NOMO-1 treated with dmso at 0.1 percent for 144 hours (cell line): ENCODE results near the gene RABL6.

ENCODE experiments used
- DNase-seq: peaks from one replicate; lab custom pipeline; 2025; ENCODE audit not compliant: unreplicated experiment; lab: John Stamatoyannopoulos, UW

The RABL6 gene

DNA sequence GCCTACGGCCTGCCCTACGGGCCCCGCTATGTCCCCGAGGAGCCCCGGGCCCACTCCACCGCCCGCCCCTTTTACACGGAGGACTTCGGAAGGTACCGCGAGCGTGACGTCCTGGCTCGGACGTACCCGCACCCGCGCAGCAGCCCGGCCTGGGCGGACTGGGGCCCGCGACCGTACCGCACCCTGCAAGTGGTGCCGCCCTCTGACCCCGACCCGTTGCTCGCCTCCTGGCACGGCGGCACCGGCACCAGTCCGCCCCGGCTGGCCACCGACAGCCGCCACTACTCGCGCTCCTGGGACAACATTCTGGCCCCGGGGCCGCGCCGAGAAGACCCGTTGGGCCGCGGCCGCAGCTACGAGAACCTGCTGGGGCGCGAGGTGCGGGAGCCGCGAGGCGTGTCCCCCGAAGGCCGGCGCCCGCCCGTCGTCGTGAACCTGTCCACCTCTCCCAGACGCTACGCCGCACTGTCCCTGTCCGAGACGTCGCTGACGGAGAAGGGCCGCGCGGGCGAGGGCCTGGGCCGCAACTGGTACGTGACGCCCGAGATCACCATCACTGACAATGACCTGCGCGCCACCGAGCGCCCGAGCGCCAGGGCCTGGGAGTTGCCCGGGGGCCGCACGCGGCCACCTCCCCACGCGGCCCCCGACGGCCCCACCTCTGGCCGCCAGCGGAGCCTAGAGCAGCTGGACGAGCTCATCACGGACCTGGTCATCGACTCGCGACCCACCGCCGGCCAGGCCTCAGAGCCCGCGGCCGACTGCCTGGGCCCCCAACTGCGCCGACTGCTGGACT lies 37.9 kb downstream of the RABL6 start:
- no peak for DNase-seq

DNA sequence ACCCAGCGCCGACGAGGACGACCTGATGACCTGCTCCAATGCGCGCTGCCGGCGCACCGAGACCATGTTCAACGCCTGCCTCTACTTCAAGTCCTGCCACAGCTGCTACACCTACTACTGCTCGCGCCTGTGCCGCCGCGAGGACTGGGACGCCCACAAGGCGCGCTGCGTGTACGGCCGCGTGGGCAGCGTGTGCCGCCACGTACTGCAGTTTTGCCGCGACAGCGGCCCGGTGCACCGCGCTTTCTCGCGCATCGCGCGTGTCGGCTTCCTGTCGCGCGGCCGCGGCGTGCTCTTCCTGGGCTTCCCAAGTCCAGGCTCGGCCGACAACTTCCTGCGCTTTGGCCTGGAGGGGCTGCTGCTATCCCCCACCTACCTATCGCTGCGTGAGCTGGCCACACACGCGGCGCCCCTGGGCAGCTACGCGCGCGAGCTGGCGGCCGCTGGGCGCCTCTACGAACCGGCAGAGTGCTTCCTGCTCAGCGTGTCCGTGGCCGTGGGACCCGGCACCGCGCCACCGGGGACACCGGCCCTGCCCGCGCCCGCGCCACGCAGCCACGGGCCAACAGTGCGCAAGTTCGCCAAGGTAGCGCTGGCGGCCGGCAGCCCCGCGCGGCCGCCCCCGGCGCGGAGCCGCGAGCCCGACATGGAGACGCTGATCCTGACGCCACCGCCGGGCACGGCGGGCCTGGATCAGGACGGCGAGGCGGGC lies 38.8 kb downstream of the RABL6 start:
- no peak for DNase-seq

DNA sequence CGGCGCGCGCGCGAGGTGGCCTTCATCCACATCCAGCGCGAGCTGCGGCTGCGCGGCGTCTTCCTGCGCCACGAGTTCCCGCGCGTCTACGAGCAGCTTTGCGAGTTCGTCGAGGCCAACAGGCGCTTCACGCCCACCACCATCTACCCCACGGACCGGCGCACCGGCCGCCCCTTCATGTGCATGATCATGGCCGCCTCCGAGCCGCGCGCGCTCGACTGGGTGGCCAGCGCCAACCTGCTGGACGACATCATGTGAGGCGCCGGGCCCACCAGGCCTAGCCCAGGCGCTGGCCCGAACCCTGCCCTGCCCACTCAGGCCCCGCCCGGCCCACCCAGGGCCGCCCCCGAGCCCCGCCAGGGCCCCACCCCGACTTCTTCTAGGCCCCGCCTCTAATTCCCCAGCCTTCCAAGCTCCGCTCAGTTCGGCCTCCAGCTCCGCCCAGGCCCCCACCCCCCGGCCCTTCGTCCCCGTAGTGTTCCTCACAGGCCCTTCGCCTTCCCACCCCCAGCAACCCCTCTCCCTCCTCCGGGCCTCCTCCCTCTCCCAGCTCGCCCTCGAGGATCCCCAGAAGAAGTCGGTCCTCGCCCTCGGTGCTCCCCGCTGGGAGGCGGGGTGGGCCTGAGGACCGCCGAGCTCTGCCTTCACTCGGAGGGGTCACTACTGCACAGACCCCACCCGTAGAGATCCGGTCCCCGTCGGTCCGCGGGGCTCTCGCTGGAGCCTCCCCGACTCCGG lies 39.5 kb downstream of the RABL6 start:
- peak; percentile 33 for DNase-seq

DNA sequence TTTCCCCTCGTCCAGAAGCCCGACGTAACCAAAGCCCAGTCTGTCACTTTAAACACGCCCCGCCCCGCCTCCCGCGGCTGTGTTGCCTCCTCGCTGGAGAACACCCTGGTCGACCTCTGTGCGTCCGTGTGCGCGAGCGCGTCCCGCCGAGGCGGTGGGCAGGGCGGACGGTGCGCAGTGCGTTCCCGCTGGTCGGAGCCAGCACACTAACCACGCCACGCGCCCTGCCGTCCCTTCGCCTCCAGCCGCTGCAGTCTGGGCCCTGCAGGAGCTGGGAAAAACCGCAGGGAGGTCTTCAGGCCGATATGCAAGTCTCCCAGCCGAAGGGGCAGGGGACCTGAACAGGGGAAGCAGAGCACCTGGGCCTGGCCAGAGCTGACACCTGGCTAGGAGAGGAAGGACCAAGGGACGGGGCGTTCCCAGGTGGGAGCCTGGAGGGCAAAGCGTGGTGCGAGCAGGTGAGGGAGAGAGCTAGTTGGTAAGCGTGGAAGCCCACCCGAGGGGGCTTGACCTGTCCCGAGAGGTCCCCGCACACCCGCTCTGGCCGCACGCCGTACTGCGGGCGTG lies 40.2 kb downstream of the RABL6 start:
- DNase-seq, result peak; percentile 91

DNA sequence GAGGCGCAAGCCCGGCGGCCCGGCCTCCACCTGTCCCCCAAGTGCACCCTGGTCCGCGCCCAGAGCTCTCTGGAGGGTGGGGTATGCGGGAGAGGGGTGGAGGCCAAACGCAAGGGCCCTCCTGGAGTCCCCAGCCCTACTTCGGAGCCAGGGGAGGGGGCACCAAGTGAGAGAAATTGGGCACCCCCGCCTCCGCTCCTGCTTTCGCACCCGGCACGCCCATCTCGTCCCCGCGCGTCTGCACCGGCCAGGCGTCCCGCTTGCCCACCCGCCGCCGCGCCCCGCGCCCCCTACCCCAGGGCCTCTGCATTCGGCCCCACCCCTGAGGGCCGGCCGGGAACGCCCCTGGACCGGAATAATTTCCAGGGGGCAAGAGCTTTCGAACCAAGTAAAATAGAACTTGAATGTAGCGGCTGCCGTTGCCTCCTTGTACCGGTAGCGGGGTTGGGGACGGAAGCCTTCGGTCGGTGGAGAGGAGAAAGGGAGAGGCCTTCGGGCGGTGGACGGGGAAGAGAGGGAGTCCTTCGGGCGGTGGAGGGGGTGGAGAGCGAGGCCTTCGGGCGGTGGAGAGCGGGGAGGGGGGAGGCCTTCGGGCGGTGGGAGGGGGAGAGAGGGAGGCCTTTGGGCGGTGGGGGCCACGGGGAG lies 40.8 kb downstream of the RABL6 start:
- peak; percentile 49 for DNase-seq

DNA sequence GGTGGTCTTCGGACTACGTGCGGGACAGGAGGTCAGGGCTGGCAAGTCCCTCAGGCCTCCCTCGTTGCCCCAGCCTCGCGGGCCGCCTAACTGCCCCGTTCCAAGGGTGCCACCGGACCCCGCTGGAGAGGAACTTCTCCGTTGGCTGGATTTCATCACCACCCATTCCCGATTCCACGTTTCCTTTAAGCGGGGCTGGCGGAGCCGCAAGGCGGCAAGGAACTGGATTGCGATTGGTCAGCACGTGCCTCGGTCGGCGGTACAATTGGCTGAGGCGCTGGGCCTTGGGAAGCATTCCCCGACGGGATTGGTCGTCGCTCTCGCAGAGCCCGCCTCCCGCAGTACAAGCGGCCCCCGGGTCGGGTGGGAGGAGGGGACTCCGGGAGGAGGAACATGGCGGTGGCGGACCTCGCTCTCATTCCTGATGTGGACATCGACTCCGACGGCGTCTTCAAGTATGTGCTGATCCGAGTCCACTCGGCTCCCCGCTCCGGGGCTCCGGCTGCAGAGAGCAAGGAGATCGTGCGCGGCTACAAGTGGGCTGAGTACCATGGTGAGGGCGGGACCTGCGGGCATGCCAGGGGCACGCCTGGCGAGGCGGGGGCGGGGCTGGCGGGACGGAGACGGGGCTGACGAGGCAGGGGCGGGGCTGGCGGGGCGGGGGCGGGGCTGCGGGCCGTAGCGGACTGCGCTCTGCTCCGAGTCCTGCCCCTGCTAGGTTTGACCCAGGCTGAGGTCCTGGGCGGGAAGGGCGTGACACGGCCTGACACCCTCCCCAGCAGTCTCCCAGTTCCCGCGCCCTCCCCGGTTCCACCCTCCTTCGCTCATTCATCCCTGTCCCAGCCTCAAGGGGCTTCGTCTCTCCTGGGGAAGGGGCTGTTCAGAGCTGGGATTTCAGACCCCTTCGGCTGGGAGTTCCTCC lies 41.6 kb downstream of the RABL6 start, which contains the start of gene PHPT1:
TSS of gene PHPT1 (plus strand) at position 372 of the 922 bp plus-strand sequence. CDS start at position 394, 22 bp downstream.
- peak; percentile 100 for DNase-seq

DNA sequence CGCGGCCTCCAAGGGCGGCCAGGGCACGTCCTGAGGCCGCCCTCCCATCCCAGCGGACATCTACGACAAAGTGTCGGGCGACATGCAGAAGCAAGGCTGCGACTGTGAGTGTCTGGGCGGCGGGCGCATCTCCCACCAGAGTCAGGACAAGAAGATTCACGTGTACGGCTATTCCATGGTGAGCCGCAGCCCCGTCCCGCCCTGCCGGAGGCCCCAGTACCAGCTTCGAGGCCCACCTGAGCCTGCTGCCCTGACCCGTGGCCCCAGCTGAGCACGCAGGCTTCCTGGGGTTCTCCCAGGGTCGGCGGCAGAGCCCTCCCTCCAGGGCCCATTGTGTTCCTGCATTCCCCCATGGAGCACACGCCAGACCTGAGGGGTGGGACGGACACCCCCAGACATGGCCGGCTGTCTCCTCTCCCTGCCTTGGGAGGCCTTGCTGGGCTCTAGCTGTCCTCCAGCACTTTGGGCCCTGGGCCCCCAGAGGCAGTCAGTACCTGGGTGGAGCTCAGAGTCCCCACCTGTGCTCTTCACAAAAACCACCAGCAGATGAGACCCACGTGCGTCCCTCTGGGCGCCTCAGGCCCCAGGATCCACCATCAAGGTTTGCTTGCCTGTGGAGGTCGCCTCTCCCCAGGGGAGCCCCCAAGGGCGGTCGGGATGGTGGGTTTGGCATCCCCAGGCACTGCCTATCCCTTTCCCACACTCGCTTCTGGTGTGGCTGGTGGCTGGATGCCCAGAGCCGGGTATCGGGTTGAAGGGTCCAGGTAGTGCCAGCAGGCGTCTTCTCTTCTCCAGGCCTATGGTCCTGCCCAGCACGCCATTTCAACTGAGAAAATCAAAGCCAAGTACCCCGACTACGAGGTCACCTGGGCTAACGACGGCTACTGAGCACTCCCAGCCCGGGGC lies 42.5 kb downstream of the RABL6 start:
- DNase-seq, result no peak

DNA sequence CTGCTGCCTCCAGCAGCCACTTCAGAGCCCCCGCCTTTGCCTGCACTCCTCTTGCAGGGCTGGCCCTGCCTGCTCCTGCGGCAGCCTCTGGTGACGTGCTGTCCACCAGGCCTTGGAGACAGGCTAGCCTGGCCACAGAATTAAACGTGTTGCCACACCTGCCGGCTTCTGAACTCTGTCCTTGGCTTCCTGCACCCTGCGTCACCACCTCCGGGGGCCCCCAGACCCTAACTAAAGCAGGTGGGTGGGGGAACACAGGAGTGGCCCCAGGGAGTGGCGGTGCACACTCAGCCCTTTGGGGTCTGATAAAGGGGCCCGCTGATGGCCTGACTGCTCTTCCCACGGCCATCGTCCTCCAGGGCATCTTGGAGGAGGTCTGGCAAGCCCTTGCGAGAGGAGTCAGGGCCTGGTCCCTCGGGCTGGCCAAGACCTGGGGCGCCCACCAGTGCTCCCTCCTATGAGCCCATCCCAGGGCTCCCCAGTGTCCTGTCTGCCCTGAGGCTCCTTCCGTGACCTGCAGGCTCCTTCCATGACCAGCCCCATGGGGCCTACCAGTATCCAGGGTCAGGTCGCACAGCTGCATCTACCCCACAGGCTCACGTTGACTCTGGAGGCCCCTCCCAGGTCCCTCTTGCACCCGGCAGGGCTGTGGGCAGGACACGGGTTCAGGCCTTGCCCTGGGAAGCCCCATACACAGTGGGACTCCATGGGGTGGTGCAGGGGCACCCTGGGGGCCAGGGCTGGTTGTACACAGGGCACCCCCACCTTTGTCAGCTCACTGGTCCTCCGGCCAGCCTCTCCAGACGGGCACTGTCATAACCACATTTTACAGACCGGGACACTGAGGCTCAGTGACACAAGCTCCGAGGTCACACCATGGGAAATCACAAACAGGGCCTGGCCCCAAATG lies 43.4 kb downstream of the RABL6 start:
- DNase-seq, result no peak

DNA sequence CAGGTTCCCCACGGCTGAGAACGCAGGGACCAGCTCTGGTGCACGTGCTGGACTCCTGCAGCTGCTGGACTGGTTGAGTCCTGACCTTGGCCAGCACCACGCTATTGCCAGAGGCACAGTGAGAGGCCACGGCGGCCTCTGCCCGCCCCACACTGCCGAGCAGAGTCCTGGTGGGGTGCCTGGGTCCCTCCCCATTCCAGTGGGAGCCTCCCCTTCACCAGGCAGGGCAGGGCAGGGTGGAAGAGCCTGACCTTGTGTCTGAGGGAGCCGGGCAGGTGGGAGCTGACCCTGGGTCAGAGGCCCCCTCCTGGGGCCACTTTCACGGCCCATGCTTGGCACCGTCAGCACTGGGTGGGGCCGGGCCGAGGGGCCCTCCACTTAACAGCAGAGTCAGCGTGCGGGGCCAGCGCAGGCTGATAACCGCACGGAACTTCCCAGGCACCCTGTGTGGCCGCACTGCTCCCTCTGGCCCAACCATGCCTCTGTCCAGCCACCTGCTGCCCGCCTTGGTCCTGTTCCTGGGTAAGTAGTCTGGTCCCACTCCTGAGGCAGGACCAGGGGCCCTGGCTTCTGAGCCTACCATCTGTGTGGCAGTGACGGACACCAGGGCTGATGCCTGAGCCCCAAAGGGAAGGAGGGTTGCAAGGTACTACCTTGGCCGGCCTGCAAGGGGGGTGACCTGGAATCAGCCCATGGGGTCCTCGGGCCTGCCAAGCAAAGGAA lies 44.4 kb downstream of the RABL6 start, which contains the start of gene MAMDC4:
TSS of gene MAMDC4 (plus strand) at position 406 of the 723 bp plus-strand sequence. CDS start at position 477, 71 bp downstream.
- no peak for DNase-seq

DNA sequence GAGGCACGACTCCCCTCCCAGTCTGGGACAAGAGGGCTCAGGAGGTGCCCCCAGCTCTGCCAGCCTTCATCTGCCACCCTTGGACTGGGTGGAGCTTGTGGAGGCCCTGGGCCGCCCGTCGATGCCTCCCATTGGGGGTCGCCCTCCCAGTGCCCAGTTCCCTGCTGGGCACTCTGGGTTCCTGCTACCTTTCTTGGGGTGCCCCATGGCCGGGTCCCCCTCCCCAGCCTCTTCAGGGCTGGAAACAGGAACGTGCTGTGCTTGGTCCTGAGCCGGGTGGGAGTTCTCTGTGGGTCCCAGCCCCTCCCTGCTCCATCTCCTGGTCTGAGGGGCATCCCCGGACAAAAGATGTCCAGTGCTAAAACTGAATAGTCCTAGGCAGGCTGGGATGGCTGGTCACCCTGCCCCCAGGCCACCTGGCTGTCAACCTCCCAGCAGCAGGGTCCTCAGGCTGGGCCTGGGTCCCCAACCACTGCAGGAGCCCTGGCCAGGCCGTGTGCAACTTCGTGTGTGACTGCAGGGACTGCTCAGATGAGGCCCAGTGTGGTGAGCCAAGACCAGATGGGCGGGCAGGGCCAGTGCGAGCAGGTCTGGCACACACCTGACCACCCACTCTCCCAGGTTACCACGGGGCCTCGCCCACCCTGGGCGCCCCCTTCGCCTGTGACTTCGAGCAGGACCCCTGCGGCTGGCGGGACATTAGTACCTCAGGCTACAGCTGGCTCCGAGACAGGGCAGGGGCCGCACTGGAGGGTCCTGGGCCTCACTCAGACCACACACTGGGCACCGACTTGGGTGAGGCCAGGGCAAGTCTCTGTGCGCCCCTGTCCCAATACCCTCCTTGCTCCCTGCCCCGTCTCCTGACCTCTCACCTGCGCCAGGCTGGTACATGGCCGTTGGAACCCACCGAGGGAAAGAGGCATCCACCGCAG lies 45.2 kb downstream of the RABL6 start:
- DNase-seq, result no peak

DNA sequence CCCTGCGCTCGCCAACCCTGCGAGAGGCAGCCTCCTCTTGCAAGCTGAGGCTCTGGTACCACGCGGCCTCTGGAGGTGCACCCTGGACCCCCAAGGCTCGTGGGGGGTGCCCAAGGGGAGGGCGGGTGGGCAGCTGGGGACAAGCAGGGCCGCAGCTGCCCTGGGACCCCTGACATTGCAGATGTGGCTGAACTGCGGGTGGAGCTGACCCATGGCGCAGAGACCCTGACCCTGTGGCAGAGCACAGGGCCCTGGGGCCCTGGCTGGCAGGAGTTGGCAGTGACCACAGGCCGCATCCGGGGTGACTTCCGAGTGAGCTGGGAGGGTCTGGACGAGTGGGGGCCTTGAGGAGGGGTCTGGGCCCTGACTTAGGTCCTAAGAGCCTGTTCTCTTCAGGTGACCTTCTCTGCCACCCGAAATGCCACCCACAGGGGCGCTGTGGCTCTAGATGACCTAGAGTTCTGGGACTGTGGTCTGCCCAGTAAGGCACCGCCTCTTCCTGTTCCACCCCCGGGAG lies 45.9 kb downstream of the RABL6 start:
- no peak for DNase-seq

DNA sequence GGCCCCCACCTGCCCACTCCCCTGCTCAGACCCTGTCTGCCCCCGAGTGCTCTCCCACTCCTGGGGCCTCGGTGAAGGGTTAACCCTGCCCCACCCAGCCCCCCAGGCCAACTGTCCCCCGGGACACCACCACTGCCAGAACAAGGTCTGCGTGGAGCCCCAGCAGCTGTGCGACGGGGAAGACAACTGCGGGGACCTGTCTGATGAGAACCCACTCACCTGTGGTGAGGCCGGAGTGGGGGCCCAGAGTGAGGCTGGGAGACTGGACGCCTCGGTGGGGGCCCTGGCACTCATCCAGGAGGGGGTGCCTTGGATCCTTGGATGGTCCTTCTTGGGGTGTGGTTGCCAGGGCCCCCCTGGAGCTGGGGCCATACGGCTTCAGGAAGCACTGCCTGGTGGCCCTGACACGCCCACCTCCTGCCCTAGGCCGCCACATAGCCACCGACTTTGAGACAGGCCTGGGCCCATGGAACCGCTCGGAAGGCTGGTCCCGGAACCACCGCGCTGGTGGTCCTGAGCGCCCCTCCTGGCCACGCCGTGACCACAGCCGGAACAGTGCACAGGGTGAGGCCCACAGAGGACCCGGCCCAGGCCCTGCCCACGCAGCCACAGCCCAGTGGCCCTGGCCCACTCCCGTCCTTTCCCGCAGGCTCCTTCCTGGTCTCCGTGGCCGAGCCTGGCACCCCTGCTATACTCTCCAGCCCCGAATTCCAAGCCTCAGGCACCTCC lies 46.5 kb downstream of the RABL6 start:
- DNase-seq, result no peak

DNA sequence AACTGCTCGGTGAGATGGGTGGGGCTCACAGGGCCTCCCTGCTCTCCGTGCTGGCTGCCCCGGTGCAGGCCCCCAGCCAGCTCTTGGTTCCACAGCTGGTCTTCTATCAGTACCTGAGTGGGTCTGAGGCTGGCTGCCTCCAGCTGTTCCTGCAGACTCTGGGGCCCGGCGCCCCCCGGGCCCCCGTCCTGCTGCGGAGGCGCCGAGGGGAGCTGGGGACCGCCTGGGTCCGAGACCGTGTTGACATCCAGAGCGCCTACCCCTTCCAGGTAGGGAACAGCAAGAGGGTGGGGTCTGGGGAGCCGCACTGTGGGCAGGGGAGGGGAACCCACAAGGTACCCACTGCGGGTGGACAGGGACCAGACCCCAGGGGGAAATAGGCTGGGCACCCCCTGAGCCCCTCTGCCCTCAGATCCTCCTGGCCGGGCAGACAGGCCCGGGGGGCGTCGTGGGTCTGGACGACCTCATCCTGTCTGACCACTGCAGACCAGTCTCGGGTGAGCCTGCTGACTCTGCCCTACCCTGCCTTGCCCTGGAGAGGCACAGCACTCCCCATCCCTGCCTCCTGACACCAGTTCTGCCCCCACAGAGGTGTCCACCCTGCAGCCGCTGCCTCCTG lies 47.2 kb downstream of the RABL6 start:
- DNase-seq, result no peak

DNA sequence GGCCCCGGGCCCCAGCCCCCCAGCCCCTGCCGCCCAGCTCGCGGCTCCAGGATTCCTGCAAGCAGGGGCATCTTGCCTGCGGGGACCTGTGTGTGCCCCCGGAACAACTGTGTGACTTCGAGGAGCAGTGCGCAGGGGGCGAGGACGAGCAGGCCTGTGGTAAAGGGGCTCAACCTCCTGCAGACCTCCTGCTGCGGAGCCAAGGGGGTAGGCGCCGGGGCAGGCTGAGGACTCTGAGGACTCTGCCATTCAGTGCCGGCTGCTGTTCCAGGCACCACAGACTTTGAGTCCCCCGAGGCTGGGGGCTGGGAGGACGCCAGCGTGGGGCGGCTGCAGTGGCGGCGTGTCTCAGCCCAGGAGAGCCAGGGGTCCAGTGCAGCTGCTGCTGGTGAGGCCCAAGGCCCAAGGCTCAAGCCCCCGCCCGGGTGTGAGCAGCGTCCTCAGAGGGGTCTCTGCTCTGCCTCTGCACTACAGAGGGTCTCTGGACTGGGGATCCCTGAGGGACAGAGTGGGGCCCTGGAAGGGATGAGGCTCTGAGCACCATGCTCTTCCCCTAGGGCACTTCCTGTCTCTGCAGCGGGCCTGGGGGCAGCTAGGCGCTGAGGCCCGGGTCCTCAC lies 47.8 kb downstream of the RABL6 start:
- no peak for DNase-seq
